H9 (cell line): ENCODE measurements around the gene MICAL2. TPM values are rescaled to one million over a fixed set of nuclear protein-coding genes. Genes with fewer than 3 reads are reported as not detected.

Source experiments
- DNase-seq: peaks from one replicate; pipeline ENCODE4 v3.0.0-alpha.2; 2017
- H2AFZ ChIP-seq: one replicate; pipeline ENCODE4 v1.6.1; 2013; ENCODE audit warnings: mild to moderate bottlenecking, low read length, control low read depth, moderate library complexity
- H2AK5ac ChIP-seq: 2 replicates; pipeline ENCODE4 v1.6.1; 2013; ENCODE audit warnings: low read length, control low read depth, mixed read lengths; ENCODE audit not compliant: insufficient read length
- H2BK120ac ChIP-seq: one replicate; pipeline ENCODE4 v1.6.1; 2013; ENCODE audit warnings: low read depth, mild to moderate bottlenecking, low read length, control low read depth, inconsistent platforms; ENCODE audit not compliant: poor library complexity, severe bottlenecking
- H2BK12ac ChIP-seq: 2 replicates; pipeline ENCODE4 v1.6.1; 2013; ENCODE audit warnings: low read length, control low read depth, mixed read lengths, low read depth; ENCODE audit not compliant: insufficient read length
- H2BK15ac ChIP-seq: 2 replicates; pipeline ENCODE4 v1.6.1; 2013; ENCODE audit warnings: low read depth, low read length, control low read depth
- H2BK20ac ChIP-seq: one replicate; pipeline ENCODE4 v1.6.1; 2013; ENCODE audit warnings: low read depth, mild to moderate bottlenecking, low read length, control low read depth, inconsistent platforms; ENCODE audit not compliant: poor library complexity, severe bottlenecking
- H2BK5ac ChIP-seq: 2 replicates; pipeline ENCODE4 v1.6.1; 2013; ENCODE audit warnings: low read length, control low read depth, mixed read lengths; ENCODE audit not compliant: insufficient read length
- H3K14ac ChIP-seq: 2 replicates; pipeline ENCODE4 v1.6.1; 2013; ENCODE audit warnings: low read length, control low read depth; ENCODE audit not compliant: insufficient read depth
- H3K18ac ChIP-seq: 2 replicates; pipeline ENCODE4 v1.6.1; 2013; ENCODE audit warnings: low read depth, mild to moderate bottlenecking, mixed read lengths, low read length, control low read depth; ENCODE audit not compliant: insufficient read length
- H3K23ac ChIP-seq: 2 replicates; pipeline ENCODE4 v1.6.1; 2013; ENCODE audit warnings: low read length, control low read depth, mixed read lengths, low read depth; ENCODE audit not compliant: insufficient read length
- H3K23me2 ChIP-seq: 2 replicates; pipeline ENCODE4 v1.6.1; 2013; ENCODE audit warnings: low read depth, mild to moderate bottlenecking, mixed read lengths, low read length, control low read depth; ENCODE audit not compliant: insufficient read length, poor library complexity, severe bottlenecking
- H3K27ac ChIP-seq: 2 replicates; pipeline ENCODE4 v1.5.1; 2013; ENCODE audit warnings: low read length, control low read depth, mixed read lengths, low read depth; ENCODE audit not compliant: insufficient read length
- H3K27me3 ChIP-seq: 2 replicates; pipeline ENCODE4 v1.6.1; 2013; ENCODE audit warnings: low read length, control low read depth, inconsistent platforms; ENCODE audit not compliant: insufficient read depth
- H3K4ac ChIP-seq: 2 replicates; pipeline ENCODE4 v1.6.1; 2013; ENCODE audit warnings: low read depth, mild to moderate bottlenecking, control low read depth, inconsistent platforms, low read length, moderate library complexity
- H3K4me1 ChIP-seq: 2 replicates; pipeline ENCODE4 v1.6.1; 2013; ENCODE audit warnings: low read length, control low read depth, inconsistent platforms; ENCODE audit not compliant: insufficient read depth
- H3K4me2 ChIP-seq: 2 replicates; pipeline ENCODE4 v1.6.1; 2013; ENCODE audit warnings: low read length, control low read depth, mixed read lengths; ENCODE audit not compliant: insufficient read length, insufficient read depth
- H3K56ac ChIP-seq: 2 replicates; pipeline ENCODE4 v1.6.1; 2013; ENCODE audit warnings: low read depth, mild to moderate bottlenecking, mixed read lengths, low read length, control low read depth; ENCODE audit not compliant: insufficient read length
- H3K79me1 ChIP-seq: 2 replicates; pipeline ENCODE4 v1.6.1; 2013; ENCODE audit warnings: low read depth, mild to moderate bottlenecking, moderate library complexity, low read length, control low read depth, inconsistent platforms; ENCODE audit not compliant: insufficient read depth, poor library complexity, severe bottlenecking
- H3K79me2 ChIP-seq: 2 replicates; pipeline ENCODE4 v1.6.1; 2013; ENCODE audit warnings: low read length, control low read depth, inconsistent platforms; ENCODE audit not compliant: insufficient read depth
- H3K9ac ChIP-seq: 2 replicates; pipeline ENCODE4 v1.6.1; 2013; ENCODE audit warnings: low read length, control low read depth, mixed read lengths; ENCODE audit not compliant: insufficient read length; ENCODE audit errors: extremely low read depth
- H3K9me3 ChIP-seq: one replicate; pipeline ENCODE4 v1.6.1; 2013; ENCODE audit warnings: low read depth, low read length, inconsistent platforms; ENCODE audit not compliant: control insufficient read depth
- H3T11ph ChIP-seq: one replicate; pipeline ENCODE4 v1.6.1; 2013; ENCODE audit warnings: mild to moderate bottlenecking, low read length, control low read depth, inconsistent platforms
- H4K20me1 ChIP-seq: one replicate; pipeline ENCODE4 v1.6.1; 2013; ENCODE audit not compliant: control insufficient read depth, insufficient read length, insufficient read depth
- H4K5ac ChIP-seq: 2 replicates; pipeline ENCODE4 v1.6.1; 2013; ENCODE audit warnings: low read depth, mild to moderate bottlenecking, mixed read lengths, low read length, control low read depth; ENCODE audit not compliant: insufficient read length
- H4K8ac ChIP-seq: replicated peaks from 2 replicates; pipeline ENCODE4 v1.6.1; 2013; ENCODE audit warnings: low read length, control low read depth, mixed read lengths, low read depth; ENCODE audit not compliant: insufficient read length
- H4K91ac ChIP-seq: 2 replicates; pipeline ENCODE4 v1.6.1; 2013; ENCODE audit warnings: low read depth, mild to moderate bottlenecking, moderate library complexity, mixed read lengths, low read length, control low read depth; ENCODE audit not compliant: insufficient read length
- H3K27ac Mint-ChIP-seq, 3 experiments: 2 replicates in 2 of 3; 3 replicates in 1 of 3; pipeline ENCODE4 v1.8.0; 2020 to 2021; ENCODE audit warnings: mixed read lengths in 3 of 3, mild to moderate bottlenecking in 1 of 3, moderate library complexity in 1 of 3
- H3K27me3 Mint-ChIP-seq: 2 replicates; pipeline ENCODE4 v1.8.0; 2021; ENCODE audit warnings: low read depth, mild to moderate bottlenecking, moderate library complexity, mixed read lengths
- H3K36me3 Mint-ChIP-seq, 3 experiments: 2 replicates in 2 of 3; 3 replicates in 1 of 3; pipeline ENCODE4 v1.8.0; 2020 to 2021; ENCODE audit warnings: low read depth in 3 of 3, mixed read lengths in 3 of 3; ENCODE audit not compliant: insufficient read depth in 1 of 3
- H3K4me1 Mint-ChIP-seq, 2 experiments: 2 replicates each; pipeline ENCODE4 v1.8.0; 2020; ENCODE audit warnings: mixed read lengths in 2 of 2
- H3K4me3 Mint-ChIP-seq, 2 experiments: 2 replicates in 1 of 2; 3 replicates in 1 of 2; pipeline ENCODE4 v1.8.0; 2020 to 2021; ENCODE audit warnings: mild to moderate bottlenecking in 2 of 2, mixed read lengths in 2 of 2, moderate library complexity in 1 of 2
- H3K9me3 Mint-ChIP-seq, 2 experiments: 2 replicates in 1 of 2; 3 replicates in 1 of 2; pipeline ENCODE4 v1.8.0; 2020; ENCODE audit warnings: mild to moderate bottlenecking in 2 of 2, mixed read lengths in 2 of 2, moderate library complexity in 1 of 2
- WGBS: extraction: QIAGEN DNeasy Blood & Tissue Kit; methylation state at CpG from one replicate; pipeline ENCODE4 v1.1.7; 2013; ENCODE audit warnings: missing lambda C conversion rate, low lambda C conversion rate, mixed read lengths; ENCODE audit not compliant: insufficient read length; ENCODE audit errors: extremely low coverage; 5-methylcytosine and 5-hydroxymethylcytosine counted together
- total RNA-seq: library from RNA; stranded (reverse); gene quantifications from 2 replicates; pipeline ENCODE4 v1.2.1, GENCODE V29; 2021
- TF ChIP-seq, protein P1 (sequence below): fragments of 200-600 bp; sonication (generic); conservative IDR thresholded peaks from 3 replicates; pipeline ENCODE4 v1.8.0; 2021; ENCODE audit warnings: antibody characterized with exemption, mild to moderate bottlenecking

Gene MICAL2
- total RNA-seq, 1 experiment from 2014 or later: 4.7 TPM

DNA sequence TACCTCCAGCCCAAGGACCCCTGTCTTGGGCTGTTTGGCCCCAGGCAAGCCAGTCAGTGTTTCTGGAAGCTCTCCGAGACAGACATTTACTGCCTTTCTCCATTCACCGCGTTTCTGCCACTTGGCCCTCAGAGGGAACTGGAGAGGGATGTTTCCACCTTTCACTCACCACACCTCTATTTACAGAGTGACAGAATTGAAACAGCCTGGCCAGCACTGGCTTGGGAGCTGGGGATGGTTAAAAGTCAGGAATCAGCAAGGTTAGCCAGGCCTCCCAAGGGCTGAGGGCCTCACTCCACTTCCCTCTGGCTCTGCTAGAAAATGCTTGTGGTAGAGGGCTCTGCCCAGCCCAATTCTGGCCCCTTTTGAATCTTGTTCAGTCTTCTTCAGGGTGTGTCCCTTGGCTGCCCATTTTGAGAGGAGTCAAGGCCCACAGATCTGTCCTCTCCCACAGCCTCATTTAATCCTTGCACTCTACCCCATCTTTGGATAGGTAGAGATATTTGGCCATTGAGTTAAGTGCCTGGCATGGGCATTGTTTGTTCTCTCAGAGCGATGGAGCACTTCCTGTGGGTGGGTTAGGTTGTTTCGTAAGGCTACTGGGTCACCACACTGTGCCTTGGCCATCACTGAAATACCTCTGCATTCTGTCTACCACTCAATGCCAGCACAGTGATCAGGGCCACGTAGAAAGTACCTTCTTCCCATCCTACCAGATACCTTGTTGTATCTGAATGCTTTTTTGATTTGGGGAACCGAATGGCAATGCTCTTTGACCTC lies 119.2 kb downstream of the MICAL2 start:
- H3K27me3 Mint-ChIP-seq: peaks cover 4% of the 10 kb centered on the region
- Histone ChIP-seq H3K14ac (no peak overlapping the region), H2AK5ac (no peak overlapping the region), H3K23me2 (no peaks in the 10 kb centered on the region), H4K5ac (no peak overlapping the region), H3K79me2 (no peaks in the 10 kb centered on the region), H2AFZ (no peak overlapping the region), H3K18ac (no peak overlapping the region), H3K4me2 (no peak overlapping the region), H3K27ac (no peak overlapping the region), H3K9ac (no peak overlapping the region), H4K20me1 (no peaks in the 10 kb centered on the region), H2BK120ac (no peak overlapping the region), H3T11ph (no peak overlapping the region), H2BK15ac (no peak overlapping the region), H3K9me3 (no peaks in the 10 kb centered on the region), H3K79me1 (no peaks in the 10 kb centered on the region), H2BK20ac (no peak overlapping the region), H3K23ac (no peak overlapping the region), H2BK12ac (no peak overlapping the region), H4K91ac (no peak overlapping the region), H3K56ac (no peak overlapping the region), H3K4me1 (no peaks in the 10 kb centered on the region), H2BK5ac (no peak overlapping the region), H3K27me3 (no peaks in the 10 kb centered on the region), H4K8ac (no peak overlapping the region), H3K4ac (no peak overlapping the region)
- DNase-seq: no peak
- TF ChIP-seq, protein P1, sequence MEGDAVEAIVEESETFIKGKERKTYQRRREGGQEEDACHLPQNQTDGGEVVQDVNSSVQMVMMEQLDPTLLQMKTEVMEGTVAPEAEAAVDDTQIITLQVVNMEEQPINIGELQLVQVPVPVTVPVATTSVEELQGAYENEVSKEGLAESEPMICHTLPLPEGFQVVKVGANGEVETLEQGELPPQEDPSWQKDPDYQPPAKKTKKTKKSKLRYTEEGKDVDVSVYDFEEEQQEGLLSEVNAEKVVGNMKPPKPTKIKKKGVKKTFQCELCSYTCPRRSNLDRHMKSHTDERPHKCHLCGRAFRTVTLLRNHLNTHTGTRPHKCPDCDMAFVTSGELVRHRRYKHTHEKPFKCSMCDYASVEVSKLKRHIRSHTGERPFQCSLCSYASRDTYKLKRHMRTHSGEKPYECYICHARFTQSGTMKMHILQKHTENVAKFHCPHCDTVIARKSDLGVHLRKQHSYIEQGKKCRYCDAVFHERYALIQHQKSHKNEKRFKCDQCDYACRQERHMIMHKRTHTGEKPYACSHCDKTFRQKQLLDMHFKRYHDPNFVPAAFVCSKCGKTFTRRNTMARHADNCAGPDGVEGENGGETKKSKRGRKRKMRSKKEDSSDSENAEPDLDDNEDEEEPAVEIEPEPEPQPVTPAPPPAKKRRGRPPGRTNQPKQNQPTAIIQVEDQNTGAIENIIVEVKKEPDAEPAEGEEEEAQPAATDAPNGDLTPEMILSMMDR: no peak
- H3K4me1 Mint-ChIP-seq: no peaks in the 10 kb centered on the region
- WGBS: no CpG with 5 or more reads among the region's 7 CpGs
- H3K36me3 Mint-ChIP-seq: no peaks in the 10 kb centered on the region
- peak overlapping the region in 2 of 3 experiments; percentile 28 to 76; a peak in 1 of 7 replicates for H3K27ac Mint-ChIP-seq
- H3K4me3 Mint-ChIP-seq: no peak overlapping the region
- H3K9me3 Mint-ChIP-seq: no peaks in the 10 kb centered on the region
